IMR-90 (cell line): Measurements from ENCODE around the gene HMX3. TPM values are rescaled to one million over a fixed set of nuclear protein-coding genes. Genes with fewer than 3 reads are reported as not detected.

ENCODE experiments used
- ATAC-seq: fragments of 200-7000 bp; cut with Tn5 transposase; 2 replicates; pipeline ENCODE4 v1.9.1; 2020; ENCODE audit warnings: low read depth, mild to moderate bottlenecking, moderate library complexity
- BruUV-seq: library from RNA; stranded (reverse); fragments of 400-500 nt; replicated peaks from 2 replicates; lab custom pipeline; 2021; lab: Mats Ljungman, UMichigan
- CTCF ChIA-PET: fragments of 300-600 bp; formaldehyde crosslinking; extraction: SDS; loops from one replicate; lab custom pipeline; 2021; ENCODE audit warnings: antibody characterized with exemption; lab: Yijun Ruan, JAX
- POLR2A ChIA-PET: fragments of 300-600 bp; sonication (Branson Sonifier 250); formaldehyde crosslinking; loops from one replicate; lab custom pipeline; 2022; ENCODE audit warnings: antibody characterized with exemption; ENCODE audit not compliant: unreplicated experiment; lab: Charles Lee
- DNase-seq: peaks from one replicate; pipeline ENCODE4 v3.0.0; 2013
- H2AFZ ChIP-seq: replicated peaks from 2 replicates; pipeline ENCODE3; 2013; ENCODE audit warnings: low read length, mild to moderate bottlenecking; ENCODE audit not compliant: poor library complexity
- H2AK5ac ChIP-seq: 2 replicates; pipeline ENCODE4 v1.6.1; 2013; ENCODE audit warnings: low read depth, low read length, inconsistent platforms
- H2AK9ac ChIP-seq: replicated peaks from 2 replicates; pipeline ENCODE3; 2013; ENCODE audit warnings: mild to moderate bottlenecking, low read depth, low read length, moderate library complexity; ENCODE audit not compliant: poor library complexity
- H2BK120ac ChIP-seq: 2 replicates; pipeline ENCODE4 v1.6.1; 2013; ENCODE audit warnings: low read depth, low read length, inconsistent platforms
- H2BK15ac ChIP-seq: 3 replicates; pipeline ENCODE4 v1.6.1; 2013; ENCODE audit warnings: low read depth, low read length, inconsistent platforms
- H2BK20ac ChIP-seq: 2 replicates; pipeline ENCODE4 v1.6.1; 2013; ENCODE audit warnings: low read depth, mild to moderate bottlenecking, inconsistent platforms, low read length, moderate library complexity
- H2BK5ac ChIP-seq: 2 replicates; pipeline ENCODE4 v1.6.1; 2013; ENCODE audit warnings: mild to moderate bottlenecking, low read depth, low read length, inconsistent platforms; ENCODE audit not compliant: poor library complexity, severe bottlenecking
- H3K14ac ChIP-seq: replicated peaks from 2 replicates; pipeline ENCODE4 v1.6.1; 2013; ENCODE audit warnings: low read depth, low read length, inconsistent platforms
- H3K18ac ChIP-seq: 2 replicates; pipeline ENCODE4 v1.6.1; 2013; ENCODE audit warnings: low read depth, low read length, control low read depth
- H3K23ac ChIP-seq: 2 replicates; pipeline ENCODE4 v1.6.1; 2013; ENCODE audit warnings: low read depth, low read length, inconsistent platforms
- H3K27ac ChIP-seq: 2 replicates; pipeline ENCODE4 v1.5.1; 2013; ENCODE audit warnings: mild to moderate bottlenecking, control low read depth, low read length; ENCODE audit not compliant: insufficient read depth
- H3K27me3 ChIP-seq: 2 replicates; pipeline ENCODE4 v1.6.1; 2013; ENCODE audit warnings: low read length; ENCODE audit not compliant: control insufficient read depth, insufficient read depth
- H3K36me3 ChIP-seq: 2 replicates; pipeline ENCODE4 v1.6.1; 2013; ENCODE audit warnings: low read length, mixed read lengths; ENCODE audit not compliant: control insufficient read depth, insufficient read depth
- H3K4ac ChIP-seq: 2 replicates; pipeline ENCODE4 v1.6.1; 2013; ENCODE audit warnings: low read depth, low read length, inconsistent platforms
- H3K4me1 ChIP-seq: 2 replicates; pipeline ENCODE4 v1.6.1; 2013; ENCODE audit warnings: low read length, mixed read lengths; ENCODE audit not compliant: control insufficient read depth, insufficient read depth
- H3K4me2 ChIP-seq: 2 replicates; pipeline ENCODE4 v1.6.1; 2013; ENCODE audit warnings: low read depth, mild to moderate bottlenecking, control low read depth, low read length, moderate library complexity
- H3K4me3 ChIP-seq: 2 replicates; pipeline ENCODE4 v1.5.1; 2013; ENCODE audit warnings: low read depth, mild to moderate bottlenecking, control low read depth, low read length, moderate library complexity; ENCODE audit not compliant: insufficient read depth
- H3K56ac ChIP-seq: 2 replicates; pipeline ENCODE4 v1.6.1; 2013; ENCODE audit warnings: low read length, inconsistent platforms; ENCODE audit not compliant: insufficient read depth; ENCODE audit errors: extremely low read depth
- H3K79me1 ChIP-seq, 2 experiments: 2 replicates each; pipeline ENCODE4 v1.6.1; 2013; ENCODE audit warnings: low read length in 2 of 2, inconsistent platforms in 1 of 2, low read depth in 1 of 2
- H3K9ac ChIP-seq: 2 replicates; pipeline ENCODE4 v1.6.1; 2013; ENCODE audit warnings: low read depth, low read length, control low read depth
- H3K9me1 ChIP-seq: 2 replicates; pipeline ENCODE4 v1.6.1; 2013; ENCODE audit warnings: low read length, inconsistent platforms; ENCODE audit not compliant: insufficient read depth
- H3K9me3 ChIP-seq: 2 replicates; pipeline ENCODE4 v1.6.1; 2013; ENCODE audit warnings: low read length; ENCODE audit not compliant: control insufficient read depth, insufficient read depth
- H4K20me1 ChIP-seq: 2 replicates; pipeline ENCODE4 v1.6.1; 2013; ENCODE audit warnings: low read length, inconsistent platforms; ENCODE audit not compliant: insufficient read depth
- H4K5ac ChIP-seq: 2 replicates; pipeline ENCODE4 v1.6.1; 2013; ENCODE audit warnings: mild to moderate bottlenecking, low read depth, low read length, control low read depth
- H4K8ac ChIP-seq, 2 experiments: 2 replicates each; pipeline ENCODE4 v1.6.1; 2013; ENCODE audit warnings: low read depth in 2 of 2, low read length in 2 of 2, control low read depth in 1 of 2, inconsistent platforms in 1 of 2
- H4K91ac ChIP-seq: 2 replicates; pipeline ENCODE4 v1.6.1; 2013; ENCODE audit warnings: low read depth, low read length, inconsistent platforms; ENCODE audit not compliant: insufficient read depth
- BHLHE40 ChIP-seq: fragments of 150-350 bp; IDR thresholded peaks from 2 replicates; pipeline ENCODE4 v1.6.1; 2016; ENCODE audit warnings: mild to moderate bottlenecking, low read depth, low read length
- CEBPB ChIP-seq: IDR thresholded peaks from 2 replicates; pipeline ENCODE4 v1.6.1; 2012; ENCODE audit warnings: low read depth, low read length, improper control_type of control experiment
- MAFK ChIP-seq: IDR thresholded peaks from 2 replicates; pipeline ENCODE4 v1.6.1; 2012; ENCODE audit warnings: low read depth, low read length, improper control_type of control experiment
- POLR2A ChIP-seq: IDR thresholded peaks from 2 replicates; pipeline ENCODE4 v1.6.1; 2012; ENCODE audit warnings: mild to moderate bottlenecking, low read depth, low read length
- WGBS, 2 experiments: methylation state at CpG; one replicate each; pipeline versions ENCODE4 v1.1.5 to v1.1.7; 2013; ENCODE audit warnings: missing lambda C conversion rate in 2 of 2; ENCODE audit not compliant: insufficient read length in 1 of 2; ENCODE audit errors: extremely low coverage in 2 of 2; 5-methylcytosine and 5-hydroxymethylcytosine counted together
- dilution Hi-C: fragments of 300-500 bp; cut with HindIII; formaldehyde crosslinking; loops from one replicate; pipeline ENCODE4 v1.14.3; 2018; ENCODE audit warnings: low sequenced_read_pairs; ENCODE audit not compliant: unreplicated experiment
- in situ Hi-C: fragments of 300-500 bp; cut with MboI; formaldehyde crosslinking; loops from 3 replicates; pipeline ENCODE4 v1.14.3; 2019; ENCODE audit warnings: low sequenced_read_pairs, inconsistent platforms, mixed read lengths
- intact Hi-C: fragments of 100-400 bp; cut with micrococcal nuclease; formaldehyde crosslinking; loops from 2 replicates; pipeline ENCODE4 v1.10.0; 2022
- polyA plus RNA-seq, 3 experiments: library from polyadenylated mRNA; depleted of rRNA; stranded (reverse); fragments of >200 nt; gene quantifications; 2 replicates each; pipeline ENCODE4 v1.2.3, GENCODE V29; 2012; ENCODE audit warnings: low replicate concordance in 1 of 3
- total RNA-seq: library from RNA; depleted of rRNA; stranded (reverse); fragments of >200 nt; gene quantifications from 2 replicates; pipeline ENCODE4 v1.2.3, GENCODE V29; 2012
- TF ChIP-seq, protein P1 (sequence below): conservative IDR thresholded peaks from 2 replicates; pipeline ENCODE4 v1.5.1; 2012; ENCODE audit warnings: mild to moderate bottlenecking, low read depth, low read length, improper control_type of control experiment

HMX3 gene
- total and polyA plus RNA-seq, 2 of the 4 experiments (the other 2 are of a cell fraction), result not detected

DNA sequence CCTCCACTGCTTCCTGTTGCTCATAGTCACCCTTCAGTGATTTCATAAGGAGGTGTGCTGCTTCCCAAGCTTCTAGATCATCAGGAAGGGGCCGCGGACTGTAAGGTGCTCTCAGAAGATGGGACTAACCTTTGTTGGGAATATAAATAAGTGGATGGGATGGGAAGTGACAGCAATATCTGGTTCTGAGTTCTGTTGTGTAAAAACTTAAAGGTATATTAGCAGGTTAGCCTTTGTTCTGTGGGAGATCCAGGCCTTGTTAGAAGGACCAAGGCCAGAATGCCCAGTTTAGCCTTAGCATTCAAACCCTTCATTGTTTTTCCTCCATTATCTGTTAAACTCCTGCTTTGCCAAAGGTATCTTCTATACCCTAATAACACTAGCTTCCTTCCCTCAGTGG is 30.8 kb downstream of the HMX3 start:
- Histone ChIP-seq H2AK9ac (no peak overlapping the region), H3K23ac (no peak overlapping the region), H3K4ac (no peak overlapping the region), H2AFZ (no peak overlapping the region), H3K4me3 (no peak overlapping the region), H4K20me1 (peaks cover 8% of the 10 kb centered on the region), H3K79me1 (peaks cover 35 to 43% of the 10 kb centered on the region in 2 experiments), H3K56ac (no peak overlapping the region), H2BK20ac (no peak overlapping the region), H2BK5ac (no peak overlapping the region), H3K4me2 (no peak overlapping the region), H4K91ac (no peak overlapping the region), H3K27ac (no peak overlapping the region), H4K8ac (no peak overlapping the region), H3K27me3 (no peaks in the 10 kb centered on the region), H2BK120ac (no peak overlapping the region), H3K9me1 (0 out of 2 replicates have a peak, but pooled peaks cover 2% of the 10 kb centered on the region), H3K14ac (no peak overlapping the region), H3K4me1 (no peaks in the 10 kb centered on the region), H3K18ac (no peak overlapping the region), H3K9me3 (no peaks in the 10 kb centered on the region), H3K36me3 (peaks cover 22% of the 10 kb centered on the region), H2BK15ac (no peak overlapping the region), H2AK5ac (no peak overlapping the region), H4K5ac (no peak overlapping the region), H3K9ac (no peak overlapping the region)
- no peak for TF ChIP-seq CEBPB
- TF ChIP-seq BHLHE40, result no peak
- no peak for TF ChIP-seq MAFK
- TF ChIP-seq, protein P1, sequence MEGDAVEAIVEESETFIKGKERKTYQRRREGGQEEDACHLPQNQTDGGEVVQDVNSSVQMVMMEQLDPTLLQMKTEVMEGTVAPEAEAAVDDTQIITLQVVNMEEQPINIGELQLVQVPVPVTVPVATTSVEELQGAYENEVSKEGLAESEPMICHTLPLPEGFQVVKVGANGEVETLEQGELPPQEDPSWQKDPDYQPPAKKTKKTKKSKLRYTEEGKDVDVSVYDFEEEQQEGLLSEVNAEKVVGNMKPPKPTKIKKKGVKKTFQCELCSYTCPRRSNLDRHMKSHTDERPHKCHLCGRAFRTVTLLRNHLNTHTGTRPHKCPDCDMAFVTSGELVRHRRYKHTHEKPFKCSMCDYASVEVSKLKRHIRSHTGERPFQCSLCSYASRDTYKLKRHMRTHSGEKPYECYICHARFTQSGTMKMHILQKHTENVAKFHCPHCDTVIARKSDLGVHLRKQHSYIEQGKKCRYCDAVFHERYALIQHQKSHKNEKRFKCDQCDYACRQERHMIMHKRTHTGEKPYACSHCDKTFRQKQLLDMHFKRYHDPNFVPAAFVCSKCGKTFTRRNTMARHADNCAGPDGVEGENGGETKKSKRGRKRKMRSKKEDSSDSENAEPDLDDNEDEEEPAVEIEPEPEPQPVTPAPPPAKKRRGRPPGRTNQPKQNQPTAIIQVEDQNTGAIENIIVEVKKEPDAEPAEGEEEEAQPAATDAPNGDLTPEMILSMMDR, result no peak
- no peak for TF ChIP-seq POLR2A
- ATAC-seq (no peak), DNase-seq (no peak)
- in situ Hi-C loops, result loop anchor here (25.0 kb wide), 2 partner anchors 304 to 1029 kb away; no protein-coding TSS in a partner anchor
- ChIA-PET CTCF (no interaction called here), POLR2A (no interaction called here)
- intact Hi-C loops, result no loop called here
- 100% methylated on average over 2 of the region's 2 CpGs; no CpG with 5 or more reads in 1 of the 2 experiments for WGBS, 2 experiments
- BruUV-seq, result no TSS peak
- dilution Hi-C loops, result no loop called here
